Stimulated activated CD4-positive, alpha-beta T cell treated with anti-CD3 and anti-CD28 coated beads, TNF-alpha, amount 100 ng/mL, for 1 hour (primary cell): ENCODE data around the gene TRIP12.
A peak's percentile ranks its signal among the peaks of the same experiment; 100 is the strongest.
"Not testable (repeated sequence)": the region's sequence is repeated elsewhere in the genome, so short reads cannot be mapped to it uniquely, and the experiment has no call there.

Source experiments
- DNase-seq, 3 donors: peaks; one replicate each; pipeline ENCODE4 v3.0.0-alpha.2; 2020; ENCODE audit warnings: low read depth in 3 of 3, low spot score in 1 of 3

TRIP12 gene

DNA sequence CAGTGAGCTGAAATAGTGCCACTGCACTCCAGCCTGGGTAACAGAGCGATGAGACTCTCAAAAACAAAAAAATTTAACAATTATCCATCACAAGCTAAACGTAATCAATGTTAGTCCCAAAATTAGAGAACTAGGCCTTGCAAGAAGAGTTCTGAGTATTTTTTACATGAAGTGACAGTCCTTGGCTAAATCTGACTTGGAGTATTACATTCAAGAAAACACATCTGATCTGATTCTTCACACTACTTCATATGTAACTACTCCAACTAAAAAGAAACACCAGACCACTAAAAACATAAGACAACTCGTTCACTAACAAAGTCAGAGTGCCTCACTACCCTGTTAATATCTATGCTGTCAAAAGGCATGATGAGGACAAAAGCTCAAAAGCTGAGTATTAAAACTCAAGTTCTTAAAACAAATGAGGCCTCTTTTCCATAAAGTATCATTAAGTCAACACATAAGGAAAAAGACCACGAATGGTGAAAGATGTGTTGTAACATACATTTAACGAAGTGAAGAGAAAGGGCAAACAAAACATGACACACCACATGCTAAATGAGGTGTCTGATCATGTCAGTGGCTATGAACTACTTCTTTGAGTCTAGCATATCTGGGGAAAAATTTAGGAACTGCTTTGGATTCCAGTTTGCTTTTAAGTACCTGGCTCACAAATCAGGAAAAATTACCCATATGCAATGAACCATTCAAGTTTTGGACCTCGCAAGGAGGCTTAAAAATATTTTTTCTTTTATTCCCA lies 42.4 kb downstream of the TRIP12 start:
- no peak for DNase-seq

DNA sequence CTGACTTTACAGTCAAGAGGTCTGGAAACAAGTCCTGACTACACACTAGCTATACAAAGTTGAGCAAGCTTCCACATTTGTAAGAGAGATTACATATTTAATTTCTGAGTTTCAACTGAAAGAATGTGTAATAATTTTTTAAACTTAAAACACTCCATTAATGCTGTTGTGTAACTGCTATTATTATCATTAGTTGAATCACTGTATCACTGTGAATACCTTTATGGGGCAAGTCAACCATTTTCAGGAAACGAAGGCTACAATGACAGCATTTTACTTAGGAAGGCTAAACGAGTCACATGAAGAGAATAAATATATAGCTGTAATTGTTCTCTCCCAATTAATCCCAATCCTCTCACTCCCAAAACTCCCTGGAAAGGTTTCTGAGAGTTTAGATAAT lies 46.3 kb downstream of the TRIP12 start:
- no peak for DNase-seq

DNA sequence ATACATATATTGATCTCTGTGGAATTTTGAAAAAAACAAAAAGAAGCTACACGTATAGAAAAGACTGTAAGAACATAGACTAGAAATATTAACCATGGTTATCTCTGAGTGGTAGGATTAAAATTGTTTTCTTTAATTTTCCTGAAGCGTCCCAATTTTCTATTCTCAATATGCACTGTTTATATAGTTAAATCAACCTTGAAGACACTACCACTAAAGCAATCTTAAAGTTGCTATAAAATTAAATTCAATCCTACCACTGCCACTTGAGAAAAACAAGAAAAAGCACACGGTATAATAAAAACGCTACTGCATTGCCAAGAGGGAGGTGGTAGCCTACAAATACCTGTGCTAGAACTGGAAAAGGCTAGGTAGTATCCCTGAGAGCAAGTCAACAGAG lies 47.2 kb downstream of the TRIP12 start:
- no peak for DNase-seq

DNA sequence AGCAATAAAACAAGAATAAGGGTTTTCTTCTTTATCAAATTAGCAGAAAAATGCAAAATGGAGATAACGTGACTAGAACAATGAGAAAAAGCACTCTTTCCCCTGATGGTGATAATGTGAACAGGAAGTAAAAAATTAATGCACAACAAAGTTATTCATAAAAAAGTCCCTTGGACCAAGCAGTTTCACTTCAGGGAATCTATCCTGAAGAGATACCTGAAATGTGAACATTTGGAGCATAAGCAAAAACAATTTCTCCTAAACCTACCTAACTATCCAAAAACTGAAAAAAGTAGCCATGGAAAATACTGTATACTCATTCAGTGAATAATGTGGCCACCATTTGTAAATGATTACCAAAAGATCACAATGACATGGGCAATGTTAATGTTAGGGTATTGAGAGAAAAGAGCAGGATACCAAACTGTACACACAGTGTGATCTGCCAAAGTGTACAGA lies 48.7 kb downstream of the TRIP12 start:
- DNase-seq: no peak

DNA sequence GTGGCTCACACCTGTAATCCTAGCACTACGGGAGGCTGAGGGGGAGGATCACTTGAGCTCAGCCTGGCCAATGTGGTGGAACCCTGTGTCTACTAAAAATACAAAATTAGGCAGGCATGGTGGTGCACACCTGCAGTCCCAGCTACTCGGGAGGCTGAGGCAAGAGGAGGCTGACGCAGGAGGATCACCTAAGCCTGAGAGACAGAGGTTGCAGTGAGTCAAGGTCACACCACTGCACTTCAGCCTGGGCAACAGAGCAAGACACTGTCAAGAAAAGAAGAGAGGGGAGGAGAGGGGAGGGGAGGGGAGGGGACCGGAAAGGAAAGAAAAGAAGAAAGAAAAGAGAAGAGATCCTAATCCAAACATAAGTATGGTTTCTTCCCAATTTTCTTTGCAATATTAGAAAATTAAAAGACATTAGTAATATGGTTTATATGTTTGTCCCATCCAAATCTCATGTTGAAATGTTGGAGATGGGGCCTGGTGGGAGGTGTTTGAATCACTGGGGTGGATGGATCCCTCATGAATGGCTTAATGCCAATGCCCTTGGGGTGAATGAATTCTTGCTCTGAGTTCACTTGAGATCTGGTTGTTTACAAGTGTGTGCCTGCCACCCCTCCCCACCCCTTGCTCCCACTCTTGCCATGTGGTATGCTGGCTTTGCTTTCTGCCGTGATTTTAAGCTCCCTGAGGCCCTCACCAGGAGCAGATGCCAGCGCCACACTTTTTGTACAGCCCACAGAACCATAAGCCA lies 50.7 kb downstream of the TRIP12 start:
- no peak for DNase-seq

DNA sequence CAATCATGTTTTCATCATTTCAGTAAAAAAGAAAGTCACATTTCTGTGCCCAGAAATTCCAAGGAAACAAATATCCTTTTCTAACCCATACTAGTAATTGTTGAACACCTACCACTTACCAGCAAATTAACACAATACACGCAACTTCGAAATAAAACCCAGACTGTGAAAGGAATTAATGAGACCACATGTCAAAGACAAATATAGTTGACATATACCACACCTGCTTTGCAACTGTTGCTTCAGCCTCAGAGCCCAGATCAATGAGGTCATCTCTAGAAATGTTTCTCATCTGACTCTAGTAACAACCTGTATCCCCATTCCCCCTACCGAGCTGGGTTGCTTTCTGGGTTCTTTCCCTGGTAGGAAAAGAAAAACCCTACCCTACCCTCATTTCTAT lies 52.6 kb downstream of the TRIP12 start:
- no peak for DNase-seq

DNA sequence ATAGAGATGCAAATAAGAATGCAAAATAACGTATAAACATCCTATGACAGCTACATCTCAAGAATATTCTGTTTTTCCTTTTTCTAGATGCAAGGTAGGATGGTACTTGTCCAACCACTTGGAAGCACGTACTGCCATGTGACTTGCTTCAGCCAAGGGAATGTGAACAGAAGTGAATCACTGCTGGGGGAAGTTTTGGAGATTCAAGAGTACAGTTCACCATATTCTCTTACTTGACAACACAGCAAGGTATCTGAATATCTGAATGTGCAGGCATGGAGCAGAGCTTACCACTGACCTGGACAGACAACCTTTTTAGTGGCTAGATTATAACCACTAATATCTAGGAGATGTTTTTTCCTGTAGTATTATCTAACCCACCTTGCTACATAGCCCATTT lies 53.0 kb downstream of the TRIP12 start:
- DNase-seq: no peak

DNA sequence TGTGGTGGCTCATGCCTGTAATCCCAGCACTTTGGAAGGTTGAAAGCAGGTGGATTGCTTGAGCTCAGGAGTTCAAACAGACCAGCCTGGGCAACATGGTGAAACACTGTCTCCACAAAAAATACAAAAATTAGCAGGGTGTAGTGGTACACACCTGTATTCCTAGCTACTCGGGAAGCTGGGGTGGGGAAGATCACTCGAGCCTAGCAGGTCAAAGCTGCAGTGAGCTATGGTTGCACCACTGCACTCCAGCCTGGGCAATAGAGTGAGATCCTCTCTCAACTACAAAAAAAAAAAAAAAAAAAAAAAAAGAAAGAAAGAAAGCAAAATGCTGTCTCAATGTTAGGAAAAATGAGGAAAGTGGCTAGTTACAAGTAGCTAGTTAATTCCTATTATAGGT lies 56.8 kb downstream of the TRIP12 start:
- DNase-seq: no peak

DNA sequence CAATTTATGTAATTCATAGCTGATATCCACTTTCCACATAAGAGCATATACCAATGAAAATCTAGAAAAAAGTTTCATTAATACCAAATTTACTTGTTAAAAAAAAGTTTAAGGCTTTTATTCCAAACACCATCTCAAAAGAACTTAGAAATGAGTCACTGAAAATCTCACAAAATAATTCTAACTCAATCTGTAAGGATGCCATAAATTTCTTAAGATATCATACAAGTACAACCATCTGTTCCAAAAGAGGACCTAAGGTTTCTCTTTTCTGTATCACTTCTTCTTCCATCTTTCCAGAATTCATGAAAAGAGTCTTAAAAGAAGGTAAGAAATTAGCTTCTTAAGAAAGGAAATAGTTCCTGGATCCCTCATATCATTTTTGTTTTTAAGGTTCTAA lies 60.4 kb downstream of the TRIP12 start:
- no peak for DNase-seq

DNA sequence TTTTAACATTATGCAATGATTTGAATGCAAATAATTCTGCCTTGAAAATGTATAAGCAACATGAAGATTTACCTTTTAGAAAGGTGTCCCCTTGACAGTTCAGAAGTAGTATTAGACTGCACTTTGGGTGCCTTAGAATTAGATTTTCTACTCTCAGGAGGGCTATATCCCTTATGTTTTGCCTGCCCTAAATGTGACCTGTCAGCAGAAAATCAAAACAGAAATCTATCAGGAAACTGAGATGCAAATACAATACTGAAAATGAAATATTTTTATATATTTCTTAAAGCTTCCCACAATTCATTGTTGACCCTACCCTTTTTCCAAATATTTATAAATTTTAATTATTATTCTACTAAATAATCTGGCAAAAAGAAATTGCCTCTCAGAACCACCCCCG lies 61.5 kb downstream of the TRIP12 start:
- no peak for DNase-seq

DNA sequence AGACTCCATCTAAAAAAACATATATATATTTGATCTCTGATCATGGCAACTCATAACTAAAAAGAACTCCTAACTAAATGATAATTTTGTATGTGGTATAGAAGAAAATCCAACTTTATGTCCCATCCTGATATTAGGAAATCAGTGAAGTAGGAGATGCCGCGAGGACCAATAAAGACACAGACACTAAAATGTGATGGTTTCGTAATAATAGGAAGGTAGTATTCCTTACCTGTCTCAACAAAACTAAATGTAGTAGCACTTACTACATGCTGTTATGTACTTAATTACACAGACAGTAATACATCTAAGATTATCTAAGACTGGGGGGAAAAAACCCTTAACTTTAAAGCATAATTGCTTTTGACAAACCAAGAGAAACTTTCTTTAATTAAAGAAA lies 63.5 kb downstream of the TRIP12 start:
- DNase-seq: no peak

DNA sequence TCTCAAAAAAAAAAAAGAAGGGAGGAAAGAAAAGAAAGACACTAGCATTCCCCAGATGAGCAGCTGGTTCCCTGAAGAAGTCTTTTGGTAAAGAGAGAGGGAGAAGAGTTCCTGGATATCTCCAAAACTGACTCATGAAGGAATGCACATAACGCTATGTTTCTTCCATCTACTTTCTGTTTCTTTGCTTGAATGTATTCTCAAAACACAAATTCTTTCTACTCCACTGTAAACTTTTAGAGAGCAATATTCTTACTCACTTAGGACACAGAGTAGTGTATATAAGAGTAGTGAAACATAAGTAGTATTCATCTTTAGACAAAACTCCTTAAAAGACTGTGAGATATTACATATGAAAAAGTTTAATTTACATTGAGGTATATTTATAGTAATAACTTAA lies 64.2 kb downstream of the TRIP12 start:
- no peak for DNase-seq

DNA sequence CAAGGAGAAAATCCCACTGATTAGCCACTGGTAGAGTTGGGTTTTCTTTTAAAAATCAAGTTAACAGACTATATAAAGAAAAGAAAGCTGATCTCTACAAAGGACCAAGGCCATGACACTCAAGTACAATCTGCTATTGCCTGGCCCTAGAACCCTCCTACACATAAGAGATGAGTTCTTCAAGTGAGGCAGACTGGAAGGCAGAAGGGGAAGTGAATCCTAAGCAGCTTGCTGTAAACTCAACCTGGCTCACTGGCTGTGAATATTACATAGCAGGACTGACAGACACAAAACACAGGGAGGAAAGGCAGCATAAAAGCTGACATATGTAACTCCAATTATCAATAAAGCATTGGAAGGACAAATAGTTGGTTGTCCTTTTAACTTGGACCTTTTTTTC lies 65.4 kb downstream of the TRIP12 start:
- DNase-seq: no peak

DNA sequence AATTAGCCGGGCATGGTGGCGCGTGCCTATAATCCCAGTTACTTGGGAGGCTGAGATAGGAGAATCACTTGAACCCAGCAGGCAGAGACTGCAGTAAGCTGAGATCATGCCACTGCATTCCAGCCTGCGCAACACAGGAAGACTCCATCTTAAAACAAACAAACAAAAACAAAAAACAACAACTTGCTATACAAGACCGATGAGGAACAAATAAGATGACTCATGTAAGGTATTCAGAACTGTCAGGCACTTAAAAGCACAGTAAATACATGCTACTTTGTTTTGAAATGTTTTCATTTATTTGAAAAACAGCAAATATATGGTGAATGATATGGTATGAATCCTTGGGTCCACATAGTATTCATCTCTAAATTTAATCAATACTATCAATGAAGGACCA lies 66.7 kb downstream of the TRIP12 start:
- DNase-seq: no peak

DNA sequence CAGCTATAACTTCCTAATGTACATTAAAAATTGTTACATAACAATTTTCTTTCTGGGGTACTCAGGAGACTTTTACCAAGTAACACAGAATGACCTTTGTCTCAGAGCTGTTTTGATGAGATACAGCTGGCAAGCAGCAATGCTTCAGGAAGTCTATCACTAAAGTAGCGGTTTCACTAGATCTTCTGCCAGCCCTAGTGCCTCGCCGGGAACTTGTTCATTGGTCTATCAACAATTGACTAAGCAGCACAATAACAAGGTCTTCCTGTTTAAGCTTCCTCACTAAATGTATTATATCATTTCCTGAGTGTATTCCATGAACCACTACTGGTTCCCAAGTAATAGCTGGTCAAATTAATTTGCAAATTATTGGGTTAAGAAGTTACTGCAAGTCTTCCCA lies 69.2 kb downstream of the TRIP12 start:
- peak in 1 of 3 donors; percentile 19 for DNase-seq

DNA sequence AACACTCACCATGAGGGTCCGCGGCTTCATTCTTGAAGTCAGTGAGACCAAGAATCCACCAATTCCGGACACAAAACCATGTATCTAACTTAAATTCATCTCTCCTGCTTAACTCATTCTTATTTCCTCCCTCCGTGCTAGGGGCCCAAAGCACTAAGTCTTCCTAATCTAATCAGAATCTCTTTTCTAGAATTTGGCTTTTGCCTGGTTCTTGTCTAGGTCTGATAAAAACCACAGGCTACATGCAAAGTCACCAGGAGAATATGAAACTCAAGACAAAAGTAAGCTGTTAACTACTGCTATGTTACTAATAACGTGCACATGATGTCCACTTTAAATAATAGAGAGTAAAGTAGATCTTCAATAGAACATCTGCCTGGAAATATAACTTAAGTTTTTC lies 69.9 kb downstream of the TRIP12 start:
- DNase-seq: no peak

DNA sequence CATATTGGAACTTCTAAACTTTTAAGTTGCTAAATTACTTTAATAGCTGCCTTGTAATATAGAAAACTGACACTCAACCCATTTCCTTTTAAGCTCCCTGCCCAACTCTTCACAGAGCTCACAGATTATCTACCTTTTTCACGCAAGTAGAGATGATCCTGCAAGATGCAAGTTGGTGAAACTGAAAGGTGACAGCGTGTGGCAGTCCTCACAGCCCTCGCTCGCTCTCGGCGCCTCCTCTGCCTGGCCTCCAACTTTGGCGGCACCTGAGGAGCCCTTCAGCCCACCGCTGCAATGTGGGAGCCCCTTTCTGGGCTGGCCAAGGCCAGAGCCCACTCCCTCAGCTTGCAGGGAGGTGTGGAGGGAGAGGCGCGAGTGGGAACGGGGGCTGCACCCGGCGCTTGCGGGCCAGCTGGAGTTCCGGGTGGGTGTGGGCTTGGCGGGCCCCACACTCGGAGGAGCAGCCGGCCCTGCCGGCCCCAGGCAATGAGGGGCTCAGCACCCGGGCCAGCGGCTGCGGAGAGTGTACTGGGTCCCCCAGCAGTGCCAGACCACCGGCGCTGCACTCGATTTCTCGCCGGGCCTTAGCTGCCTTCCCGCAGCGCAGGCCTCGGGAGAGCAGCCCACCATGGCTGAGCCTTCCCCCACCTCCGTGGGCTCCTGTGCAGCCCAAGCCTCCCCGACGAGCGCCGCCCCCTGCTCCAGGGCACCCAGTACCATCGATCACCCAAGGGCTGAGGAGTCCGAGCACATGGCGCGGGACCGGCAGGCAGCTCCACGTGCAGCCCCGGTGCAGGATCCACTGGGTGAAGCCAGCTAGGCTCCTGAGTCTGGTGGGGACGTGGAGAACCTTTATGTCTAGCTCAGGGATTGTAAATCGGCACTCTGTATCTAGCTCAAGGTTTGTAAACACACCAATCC lies 71.2 kb downstream of the TRIP12 start:
- not testable (repeated sequence) for DNase-seq

DNA sequence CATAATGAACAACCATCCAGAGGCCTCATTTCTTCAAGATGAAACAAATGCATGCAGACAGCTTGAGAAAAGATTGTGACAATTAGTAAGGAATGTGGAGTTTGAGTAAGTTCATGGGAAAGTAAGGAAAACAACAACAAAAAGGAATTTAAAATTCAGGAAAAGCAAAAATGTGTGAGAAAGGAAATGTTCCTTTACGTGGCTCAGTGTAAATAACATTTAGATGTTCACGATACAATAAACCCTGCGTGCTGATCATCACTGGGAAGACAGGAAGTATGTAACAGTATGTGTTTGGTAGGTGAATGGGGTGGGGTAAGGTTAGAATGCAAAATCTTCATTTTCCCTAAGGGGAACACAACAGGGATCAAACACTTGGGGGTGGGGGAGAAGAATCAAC lies 72.7 kb downstream of the TRIP12 start:
- DNase-seq: no peak

DNA sequence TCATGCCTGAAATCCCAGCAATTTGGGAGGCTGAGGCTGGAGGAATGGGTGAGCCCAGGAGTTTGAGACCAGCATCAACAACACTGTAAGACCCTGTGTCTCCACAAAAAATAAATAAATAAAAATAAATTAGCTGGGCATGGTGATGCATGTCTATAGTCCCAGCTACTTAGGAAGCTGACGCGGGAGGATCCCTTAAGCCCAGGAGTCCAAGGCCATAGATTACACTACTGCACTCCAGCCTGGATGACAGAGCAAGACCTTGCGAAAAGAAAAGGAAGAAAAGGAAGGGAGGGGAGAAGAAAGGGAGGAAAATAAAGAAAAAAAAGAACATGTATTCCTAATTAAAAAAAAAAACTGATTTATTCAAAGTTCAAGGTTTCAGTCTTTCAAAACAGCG lies 78.2 kb downstream of the TRIP12 start:
- no peak for DNase-seq

DNA sequence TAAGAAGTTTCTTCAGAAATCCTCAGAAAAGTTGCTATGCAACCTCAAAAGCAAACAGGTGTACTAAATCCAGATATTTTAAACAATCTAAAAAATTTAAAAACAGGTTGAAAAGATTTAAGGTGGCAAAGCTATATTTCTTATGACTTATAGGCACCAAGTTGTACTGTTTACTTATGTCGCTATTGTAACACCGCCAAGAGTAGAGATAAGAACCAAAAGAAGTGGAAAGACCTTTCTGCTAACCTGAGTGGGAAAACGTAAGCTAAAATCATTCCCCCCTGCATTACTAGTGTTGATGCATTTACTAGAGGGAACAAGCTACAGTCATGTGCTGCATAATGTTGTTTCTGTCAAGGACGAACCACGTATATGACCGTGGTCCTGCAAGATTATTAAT lies 83.1 kb downstream of the TRIP12 start:
- DNase-seq: no peak

DNA sequence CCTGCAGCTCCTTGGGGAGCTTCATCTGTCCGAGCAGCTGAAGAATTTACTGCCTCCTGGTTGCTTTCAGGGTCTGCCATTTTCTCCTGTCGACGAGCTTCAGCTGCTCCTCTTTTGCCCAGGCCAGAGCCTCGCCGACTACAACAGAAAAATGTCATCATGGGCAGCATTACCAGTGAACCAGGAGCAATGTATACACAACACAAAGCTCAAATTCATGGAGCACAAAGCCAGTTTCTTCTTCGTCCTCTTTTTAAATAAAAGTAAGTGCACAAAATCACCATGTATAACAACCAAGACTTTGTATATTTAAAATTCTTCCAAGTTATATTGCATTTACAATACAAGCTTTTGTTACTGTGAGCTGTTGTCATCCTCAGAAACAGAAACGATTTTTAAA lies 85.0 kb downstream of the TRIP12 start:
- DNase-seq: no peak
